Keratinocyte (primary cell): ENCODE results near the gene TMCO1. TPM values are rescaled to one million over a fixed set of nuclear protein-coding genes. Genes with fewer than 3 reads are reported as not detected.
A peak's percentile ranks its signal among the peaks of the same experiment; 100 is the strongest.

ENCODE experiments used
- DNase-seq: peaks from one replicate; pipeline ENCODE4 v3.0.0-alpha.2; 2011; ENCODE audit warnings: low read depth, missing footprints, low spot score
- FAIRE-seq: peaks from 2 replicates; lab custom pipeline; 2011; peaks lifted over from hg19 to GRCh38; lab: Jason Lieb, UNC
- H2AFZ ChIP-seq: 2 replicates; pipeline ENCODE4 v1.6.0; 2012; ENCODE audit warnings: low read length, control low read depth, inconsistent platforms; ENCODE audit not compliant: control insufficient read depth
- H3K27ac ChIP-seq: 2 replicates; pipeline ENCODE4 v1.5.1; 2011; ENCODE audit warnings: low read length; ENCODE audit not compliant: control insufficient read depth, insufficient read depth
- H3K27me3 ChIP-seq: 3 replicates; pipeline ENCODE4 v1.6.0; 2011; ENCODE audit warnings: low read length; ENCODE audit not compliant: control insufficient read depth, insufficient read depth; ENCODE audit errors: extremely low read depth
- H3K36me3 ChIP-seq, 2 experiments: 2 replicates in 1 of 2; 3 replicates in 1 of 2; pipeline ENCODE4 v1.5.1; 2011; ENCODE audit warnings: low read length in 2 of 2, mild to moderate bottlenecking in 1 of 2; ENCODE audit not compliant: control insufficient read depth in 2 of 2, insufficient read depth in 2 of 2; ENCODE audit errors: extremely low read depth in 1 of 2
- H3K4me1 ChIP-seq: 3 replicates; pipeline ENCODE4 v1.5.1; 2011; ENCODE audit warnings: low read length; ENCODE audit not compliant: control insufficient read depth, insufficient read depth; ENCODE audit errors: extremely low read depth
- H3K4me2 ChIP-seq: 3 replicates; pipeline ENCODE4 v1.6.0; 2011; ENCODE audit warnings: low read depth, low read length; ENCODE audit not compliant: control insufficient read depth, insufficient read depth; ENCODE audit errors: extremely low read depth
- H3K4me3 ChIP-seq, 3 experiments: fragments of 200-600 bp in 1 of 3; sonication (generic) in 1 of 3; 2 replicates in 2 of 3; 3 replicates in 1 of 3; pipeline ENCODE4 v1.5.1; 2011 to 2016; ENCODE audit warnings: low read length in 3 of 3, mild to moderate bottlenecking in 3 of 3, control low read depth in 2 of 3, inconsistent platforms in 1 of 3, low read depth in 1 of 3, mixed read lengths in 1 of 3, mixed run types in 1 of 3, moderate library complexity in 1 of 3; ENCODE audit not compliant: control insufficient read depth in 2 of 3, insufficient read depth in 2 of 3; ENCODE audit errors: extremely low read depth in 1 of 3
- H3K79me2 ChIP-seq: 2 replicates; pipeline ENCODE4 v1.6.0; 2012; ENCODE audit warnings: low read length; ENCODE audit not compliant: control insufficient read depth, insufficient read depth
- H3K9ac ChIP-seq: 3 replicates; pipeline ENCODE4 v1.6.0; 2011; ENCODE audit warnings: low read length; ENCODE audit not compliant: control insufficient read depth, insufficient read depth; ENCODE audit errors: extremely low read depth
- H3K9me1 ChIP-seq: 3 replicates; pipeline ENCODE4 v1.6.0; 2011; ENCODE audit warnings: low read length; ENCODE audit not compliant: control insufficient read depth, insufficient read depth; ENCODE audit errors: extremely low read depth
- H3K9me3 ChIP-seq: 2 replicates; pipeline ENCODE4 v1.5.1; 2012; ENCODE audit warnings: low read depth, low read length; ENCODE audit not compliant: control insufficient read depth
- H4K20me1 ChIP-seq: 3 replicates; pipeline ENCODE4 v1.6.0; 2011; ENCODE audit warnings: low read length; ENCODE audit not compliant: control insufficient read depth, insufficient read depth; ENCODE audit errors: extremely low read depth
- CTCF ChIP-seq, 3 experiments: IDR thresholded peaks in 1 of 3; conservative IDR thresholded peaks in 1 of 3; optimal IDR thresholded peaks in 1 of 3; 2 replicates in 2 of 3; 3 replicates in 1 of 3; pipeline versions ENCODE3 to v1.5.1; 2011; ENCODE audit warnings: low read length in 3 of 3, mild to moderate bottlenecking in 3 of 3, moderate library complexity in 2 of 3, control low read depth in 1 of 3, inconsistent platforms in 1 of 3; ENCODE audit not compliant: insufficient read depth in 2 of 3; ENCODE audit errors: extremely low read depth in 1 of 3
- EZH2 ChIP-seq: IDR thresholded peaks from one replicate; pipeline ENCODE4 v1.6.1; 2012; ENCODE audit warnings: inconsistent platforms, mild to moderate bottlenecking, low read length, moderate library complexity
- dilution Hi-C: fragments of 300-500 bp; cut with MboI; formaldehyde crosslinking; loops from one replicate; pipeline ENCODE4 v1.7.0; 2020; ENCODE audit warnings: low sequenced_read_pairs; ENCODE audit not compliant: extremely low pct_ligation_motif_present
- polyA plus RNA-seq, 5 experiments: library from polyadenylated mRNA; depleted of rRNA in 3 of 5; stranded (reverse) in 3 of 5; stranded (forward) in 1 of 5; unstranded in 1 of 5; fragments of >200 nt; gene quantifications; 1 replicate in 1 of 5; 2 replicates in 3 of 5; 3 replicates in 1 of 5; pipeline versions ENCODE4 v1.2.1 to v1.2.3, GENCODE V29; 2011 to 2012; ENCODE audit warnings: missing spikeins in 2 of 5, low read depth in 1 of 5, low replicate concordance in 1 of 5

The TMCO1 gene
- polyA plus RNA-seq, 1 donor (not counting 4 experiments of a cell fraction or from before 2014, with no cell fraction given), result 172 TPM

GRCh38 chr1:165816157-165816556, 47.5 kb upstream of the TMCO1 start:
- Histone ChIP-seq H3K9me3 (no peaks in the 10 kb centered on the region), H3K9ac (no peak overlapping the region), H3K36me3 (no peaks in the 10 kb centered on the region), H3K27me3 (no peaks in the 10 kb centered on the region), H3K4me1 (peaks cover 3% of the 10 kb centered on the region), H3K4me3 (no peak overlapping the region), H3K9me1 (no peaks in the 10 kb centered on the region), H3K27ac (no peak overlapping the region), H2AFZ (no peak overlapping the region), H4K20me1 (no peaks in the 10 kb centered on the region), H3K4me2 (no peak overlapping the region), H3K79me2 (no peaks in the 10 kb centered on the region)
- dilution Hi-C loops, result no loop called here
- FAIRE-seq, result no peak
- TF ChIP-seq CTCF (optimal IDR thresholded peaks at IDR 0.05 in 1 of 3, IDR thresholded peaks at IDR 0.05 in 1 of 3, conservative IDR thresholded peaks at IDR 0.05 in 1 of 3; ENCODE audit: extremely low read depth in 1 of 3, insufficient read depth in 2 of 3, low read length in 3 of 3) (no peak), EZH2 (no peak)
- no peak for DNase-seq

GRCh38 chr1:165815725-165816124, 47.1 kb upstream of the TMCO1 start:
- H3K36me3 ChIP-seq, result no peaks in the 10 kb centered on the region
- H3K27ac ChIP-seq, result no peak overlapping the region
- H3K9me1 ChIP-seq, result no peaks in the 10 kb centered on the region
- no peaks in the 10 kb centered on the region for H3K27me3 ChIP-seq
- H3K4me3 ChIP-seq, result no peak overlapping the region
- peaks cover 3% of the 10 kb centered on the region for H3K4me1 ChIP-seq
- peak overlapping the region; percentile 33 for H2AFZ ChIP-seq
- H3K4me2 ChIP-seq, result no peak overlapping the region
- dilution Hi-C loops, result no loop called here
- DNase-seq (no peak), FAIRE-seq (peak; percentile 58)
- no peak overlapping the region for H3K9ac ChIP-seq
- H4K20me1 ChIP-seq, result no peaks in the 10 kb centered on the region
- no peaks in the 10 kb centered on the region for H3K9me3 ChIP-seq
- TF ChIP-seq CTCF (optimal IDR thresholded peaks at IDR 0.05 in 1 of 3, IDR thresholded peaks at IDR 0.05 in 1 of 3, conservative IDR thresholded peaks at IDR 0.05 in 1 of 3; ENCODE audit: extremely low read depth in 1 of 3, insufficient read depth in 2 of 3, low read length in 3 of 3) (no peak), EZH2 (no peak)
- H3K79me2 ChIP-seq, result no peaks in the 10 kb centered on the region
